ENCODE data around the gene SMIM20. TPM values are rescaled to one million over a fixed set of nuclear protein-coding genes. Genes with fewer than 3 reads are reported as not detected.
A peak's percentile ranks its signal among the peaks of the same experiment; 100 is the strongest.
"Not testable (repeated sequence)": the region's sequence is repeated elsewhere in the genome, so short reads cannot be mapped to it uniquely, and the experiment has no call there.

Gene SMIM20
- total and polyA plus RNA-seq, 10 donors, result 15.7 to 61.0 (median 21.4) TPM

- no peak for DNase-seq
- peak overlapping the region in 7 of 8 donors; percentile 32 to 85 (median 61) for H3K27ac ChIP-seq
- TF ChIP-seq CTCF (IDR thresholded peaks at IDR 0.05 in 8 of 11, conservative IDR thresholded peaks at IDR 0.05 in 3 of 11) (no peak), POLR2AphosphoS5 (IDR thresholded peaks at IDR 0.05) (no peak), POLR2A (IDR thresholded peaks at IDR 0.05) (no peak)
- H3K9me3 ChIP-seq, result no peaks in the 10 kb centered on the region
- no peaks in the 10 kb centered on the region for H3K36me3 ChIP-seq
- peaks cover 3 to 27% (median 19%) of the 10 kb centered on the region in 6 donors for H3K4me1 ChIP-seq
- H3K27me3 ChIP-seq (replicated peaks in 1 of 7), result no peaks in the 10 kb centered on the region
- intact Hi-C loops (cut with DNase I; ENCODE audit: low total_unique reads), result no loop called here
- H3K4me3 ChIP-seq, result no peak overlapping the region
- WGBS, 5 donors, result 83 to 90% (median 84%) methylated on average over 3 of the region's 3 CpGs
Measured at GRCh38 chr4:25904748-25905082, 9.3 kb upstream of the SMIM20 start.

GRCh38 chr4:25905371-25905770, 8.6 kb upstream of the SMIM20 start:
- Histone ChIP-seq H3K27me3 (replicated peaks in 1 of 7) (no peaks in the 10 kb centered on the region), H3K9me3 (no peaks in the 10 kb centered on the region), H3K4me1 (peaks cover 3 to 27% (median 19%) of the 10 kb centered on the region in 6 donors), H3K27ac (peak overlapping the region in 7 of 8 donors; percentile 35 to 85 (median 61)), H3K36me3 (no peaks in the 10 kb centered on the region), H3K4me3 (no peak overlapping the region)
- WGBS, 5 donors, result 92 to 99% (median 95%) methylated on average over 4 of the region's 4 CpGs
- intact Hi-C loops (cut with DNase I; ENCODE audit: low total_unique reads), result no loop called here
- no peak for TF ChIP-seq POLR2AphosphoS5 (IDR thresholded peaks at IDR 0.05)
- TF ChIP-seq CTCF (IDR thresholded peaks at IDR 0.05 in 8 of 11, conservative IDR thresholded peaks at IDR 0.05 in 3 of 11), result no peak
- no peak for TF ChIP-seq POLR2A (IDR thresholded peaks at IDR 0.05)
- no peak for DNase-seq

- H3K27me3 ChIP-seq (replicated peaks in 1 of 7); H3K4me3 ChIP-seq; DNase-seq; H3K36me3 ChIP-seq; intact Hi-C loops (cut with DNase I; ENCODE audit: low total_unique reads); H3K9me3 ChIP-seq: not testable (repeated sequence)
- 95 to 98% (median 96%) methylated on average over 11 of the region's 11 CpGs for WGBS, 5 donors
- Histone ChIP-seq H3K27ac (peak overlapping the region in 2 of 8 donors; percentile 68 to 85), H3K4me1 (peaks cover 3 to 27% (median 19%) of the 10 kb centered on the region in 6 donors)
Measured at GRCh38 chr4:25906113-25906512, 7.9 kb upstream of the SMIM20 start.

- no peaks in the 10 kb centered on the region for H3K9me3 ChIP-seq
- no peak for DNase-seq
- no peak overlapping the region for H3K27ac ChIP-seq
- TF ChIP-seq CTCF (IDR thresholded peaks at IDR 0.05 in 8 of 11, conservative IDR thresholded peaks at IDR 0.05 in 3 of 11), result no peak
- TF ChIP-seq POLR2AphosphoS5 (IDR thresholded peaks at IDR 0.05), result no peak
- TF ChIP-seq POLR2A (IDR thresholded peaks at IDR 0.05), result no peak
- no peaks in the 10 kb centered on the region for H3K27me3 ChIP-seq (replicated peaks in 1 of 7)
- intact Hi-C loops (cut with DNase I; ENCODE audit: low total_unique reads), result no loop called here
- peaks cover 10 to 42% (median 31%) of the 10 kb centered on the region in 6 donors for H3K4me1 ChIP-seq
- 48 to 64% (median 52%) methylated on average over 5 of the region's 5 CpGs for WGBS, 5 donors
- H3K4me3 ChIP-seq, result no peak overlapping the region
- H3K36me3 ChIP-seq, result no peaks in the 10 kb centered on the region
Measured at GRCh38 chr4:25908491-25908901, 5.5 kb upstream of the SMIM20 start.

GRCh38 chr4:25911356-25911755, 2.7 kb upstream of the SMIM20 start:
- no peak overlapping the region for H3K4me3 ChIP-seq
- 74 to 94% (median 91%) methylated on average over 4 to 6 of the region's 6 CpGs for WGBS, 5 donors
- H3K27ac ChIP-seq, result no peak overlapping the region
- intact Hi-C loops (cut with DNase I; ENCODE audit: low total_unique reads), result loop anchor here (5.0 kb wide), 1 partner anchor 54 kb away; no protein-coding TSS in a partner anchor
- peaks cover 8 to 36% (median 25%) of the 10 kb centered on the region in 6 donors for H3K4me1 ChIP-seq
- TF ChIP-seq POLR2A (IDR thresholded peaks at IDR 0.05) (no peak), POLR2AphosphoS5 (IDR thresholded peaks at IDR 0.05) (no peak), CTCF (IDR thresholded peaks at IDR 0.05 in 8 of 11, conservative IDR thresholded peaks at IDR 0.05 in 3 of 11) (no peak)
- no peaks in the 10 kb centered on the region for H3K27me3 ChIP-seq (replicated peaks in 1 of 7)
- no peak for DNase-seq
- no peaks in the 10 kb centered on the region for H3K36me3 ChIP-seq
- no peaks in the 10 kb centered on the region for H3K9me3 ChIP-seq

All from spleen (tissue), 11 donors.